Right lobe of liver (tissue), 6 donors: Measurements from ENCODE around the gene SCUBE1. TPM values are rescaled to one million over a fixed set of nuclear protein-coding genes. Genes with fewer than 3 reads are reported as not detected.

ENCODE experiments used
- ATAC-seq, 4 donors: fragments of 200-7000 bp; cut with Tn5 transposase; one replicate each; pipeline ENCODE4 v1.9.1; 2020; ENCODE audit warnings: mild to moderate bottlenecking in 4 of 4, moderate library complexity in 4 of 4
- DNase-seq, 3 donors: peaks; one replicate each; pipeline ENCODE4 v3.0.0-alpha.2; 2020
- H3K27ac ChIP-seq, 3 donors: fragments of 200-600 bp; one replicate each; pipeline ENCODE4 v1.8.0; 2022
- H3K27me3 ChIP-seq, 2 donors: fragments of 200-600 bp; one replicate each; pipeline ENCODE4 v1.8.0; 2022
- H3K36me3 ChIP-seq, 4 donors: fragments of 200-600 bp; sonication (generic) in 1 of 4; one replicate each; pipeline versions ENCODE4 v1.5.1 to v1.8.0; 2017 to 2022; ENCODE audit warnings: control low read depth in 1 of 4
- H3K4me1 ChIP-seq, 4 donors: fragments of 200-600 bp; sonication (generic) in 1 of 4; one replicate each; pipeline versions ENCODE4 v1.5.1 to v1.8.0; 2017 to 2022; ENCODE audit warnings: control low read depth in 1 of 4
- H3K4me3 ChIP-seq, 3 donors: fragments of 200-600 bp; one replicate each; pipeline ENCODE4 v1.8.0; 2022
- H3K9me3 ChIP-seq, 4 donors: fragments of 200-600 bp; sonication (generic) in 1 of 4; one replicate each; pipeline versions ENCODE4 v1.5.1 to v1.8.0; 2017 to 2022; ENCODE audit warnings: control low read depth in 1 of 4
- POLR2A ChIP-seq: fragments of 450-650 bp; IDR thresholded peaks from one replicate; pipeline ENCODE4 v1.6.1; 2017; ENCODE audit warnings: antibody characterized with exemption, mild to moderate bottlenecking
- WGBS: methylation state at CpG from one replicate; pipeline ENCODE4 v1.1.6; 2018; ENCODE audit warnings: low coverage, low lambda C conversion rate; ENCODE audit not compliant: insufficient coverage; ENCODE audit errors: missing lambda C conversion rate; 5-methylcytosine and 5-hydroxymethylcytosine counted together
- intact Hi-C, 2 donors: fragments of 100-400 bp; cut with DNase I; formaldehyde crosslinking; loops; one replicate each; pipeline versions ENCODE4 v1.11.2 to v1.14.1; 2022
- total RNA-seq, 6 experiments: library from RNA; depleted of rRNA in 2 of 6; stranded (reverse); fragments of >200 nt in 2 of 6; fragmentation: NEBNext Ultra II Directional in 3 of 6; extraction: Animal tissue kit (Norgen Biotek cat#: 25700) in 3 of 6; gene quantifications; one replicate each; pipeline versions ENCODE4 v1.1.0 to v1.2.4, GENCODE V29; 2016 to 2023
- TF ChIP-seq, protein P1 (sequence below), 4 donors: fragments of 200-600 bp in 3 of 4; fragments of 450-650 bp in 1 of 4; IDR thresholded peaks; one replicate each; pipeline versions ENCODE4 v1.5.1 to v1.8.0; 2016 to 2022; ENCODE audit warnings: antibody characterized with exemption in 4 of 4, mild to moderate bottlenecking in 2 of 4
- donor health status: DM: no; HTN: yes; CAD: no.
- donor health status: DM: no; HTN: no; CAD: no.
- donor health status: DM: no; HTN: no; CAD: no.
- donor health status: DM: no; HTN: yes; CAD: no.
- donor health status: DM: no; HTN: yes; CAD: no.

SCUBE1 gene
- total RNA-seq, 6 experiments from 2014 or later = 0.73 to 11.7 (median 2.7) TPM

DNA sequence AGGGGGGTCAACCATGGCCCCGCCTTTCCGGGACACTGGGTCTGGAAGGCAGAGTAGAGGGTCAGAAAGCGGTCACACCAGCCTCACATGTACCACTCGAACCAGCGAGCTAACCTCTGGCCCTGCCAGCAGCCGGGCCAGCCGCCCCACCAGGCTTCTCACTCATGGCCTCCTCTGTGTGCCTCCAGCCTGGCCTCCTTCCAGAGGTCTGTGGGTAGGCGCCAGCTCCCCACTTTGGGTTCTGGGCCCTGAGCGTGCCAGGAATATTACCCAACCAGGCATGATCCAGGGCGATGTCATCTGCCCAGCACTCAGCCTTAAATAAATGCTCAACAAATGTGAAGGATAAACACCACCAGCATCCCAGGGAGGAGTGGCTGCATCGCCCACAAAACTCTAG lies 5.8 kb downstream of the SCUBE1 start:
- H3K4me1 ChIP-seq = no peaks in the 10 kb centered on the region
- intact Hi-C loops = no loop called here
- TF ChIP-seq POLR2A = no peak
- TF ChIP-seq, protein P1, sequence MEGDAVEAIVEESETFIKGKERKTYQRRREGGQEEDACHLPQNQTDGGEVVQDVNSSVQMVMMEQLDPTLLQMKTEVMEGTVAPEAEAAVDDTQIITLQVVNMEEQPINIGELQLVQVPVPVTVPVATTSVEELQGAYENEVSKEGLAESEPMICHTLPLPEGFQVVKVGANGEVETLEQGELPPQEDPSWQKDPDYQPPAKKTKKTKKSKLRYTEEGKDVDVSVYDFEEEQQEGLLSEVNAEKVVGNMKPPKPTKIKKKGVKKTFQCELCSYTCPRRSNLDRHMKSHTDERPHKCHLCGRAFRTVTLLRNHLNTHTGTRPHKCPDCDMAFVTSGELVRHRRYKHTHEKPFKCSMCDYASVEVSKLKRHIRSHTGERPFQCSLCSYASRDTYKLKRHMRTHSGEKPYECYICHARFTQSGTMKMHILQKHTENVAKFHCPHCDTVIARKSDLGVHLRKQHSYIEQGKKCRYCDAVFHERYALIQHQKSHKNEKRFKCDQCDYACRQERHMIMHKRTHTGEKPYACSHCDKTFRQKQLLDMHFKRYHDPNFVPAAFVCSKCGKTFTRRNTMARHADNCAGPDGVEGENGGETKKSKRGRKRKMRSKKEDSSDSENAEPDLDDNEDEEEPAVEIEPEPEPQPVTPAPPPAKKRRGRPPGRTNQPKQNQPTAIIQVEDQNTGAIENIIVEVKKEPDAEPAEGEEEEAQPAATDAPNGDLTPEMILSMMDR (IDR thresholded peaks at IDR 0.05) = no peak
- ATAC-seq (peak; percentile 50 to 92 (median 71)), DNase-seq (peak in 2 of 3 donors; percentile 60 to 83)
- no peaks in the 10 kb centered on the region for H3K9me3 ChIP-seq
- no peak overlapping the region for H3K4me3 ChIP-seq
- 43% methylated on average over 4 of the region's 11 CpGs for WGBS
- no peaks in the 10 kb centered on the region for H3K36me3 ChIP-seq
- no peak overlapping the region for H3K27ac ChIP-seq
- no peaks in the 10 kb centered on the region for H3K27me3 ChIP-seq

DNA sequence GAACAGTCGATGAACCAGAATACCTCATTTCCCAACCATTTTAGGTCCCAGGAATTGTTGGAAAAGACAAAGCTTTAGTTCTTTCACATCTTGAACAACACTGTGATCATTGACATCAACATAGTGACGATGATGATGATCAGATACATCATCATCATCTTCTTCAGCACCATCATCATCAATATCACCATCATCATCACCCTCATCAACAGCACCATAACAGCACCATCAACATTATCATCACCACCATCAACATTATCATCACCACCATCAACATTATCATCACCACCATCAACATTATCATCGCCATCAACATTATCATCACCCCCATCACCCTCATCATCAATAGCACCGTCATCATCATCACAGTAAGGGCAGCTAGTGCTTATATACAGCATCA lies 8.8 kb downstream of the SCUBE1 start:
- Histone ChIP-seq H3K4me1 (no peaks in the 10 kb centered on the region), H3K9me3 (no peaks in the 10 kb centered on the region), H3K27me3 (no peaks in the 10 kb centered on the region), H3K27ac (no peak overlapping the region), H3K36me3 (no peaks in the 10 kb centered on the region), H3K4me3 (no peak overlapping the region)
- no peak for ATAC-seq
- no peak for DNase-seq
- intact Hi-C loops = no loop called here
- TF ChIP-seq, protein P1 (IDR thresholded peaks at IDR 0.05) = no peak
- TF ChIP-seq POLR2A = no peak
- 69% methylated on average over 4 of the region's 4 CpGs for WGBS

DNA sequence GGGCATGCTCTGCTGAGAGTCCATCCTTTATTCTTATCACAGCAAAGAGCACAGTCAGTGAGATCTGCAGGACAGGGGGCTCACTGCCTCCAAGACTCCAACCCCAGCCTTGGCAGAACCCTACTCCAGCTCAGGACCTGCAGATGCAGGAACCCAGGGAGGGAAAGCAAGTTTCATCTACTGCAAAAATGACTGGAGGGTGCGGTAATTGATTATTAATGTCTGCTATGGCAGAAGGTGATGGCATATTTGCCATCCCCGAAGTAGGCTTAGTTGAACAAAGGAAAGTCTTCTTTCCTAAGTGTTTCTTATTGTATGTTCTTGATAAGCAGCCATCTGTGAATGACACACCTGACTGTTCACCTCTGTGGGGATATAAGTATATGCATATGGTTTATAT lies 9.2 kb downstream of the SCUBE1 start:
- no peak overlapping the region for H3K27ac ChIP-seq
- 67% methylated on average over 2 of the region's 2 CpGs for WGBS
- DNase-seq (no peak), ATAC-seq (no peak)
- no peaks in the 10 kb centered on the region for H3K4me1 ChIP-seq
- no peak overlapping the region for H3K4me3 ChIP-seq
- H3K27me3 ChIP-seq = no peaks in the 10 kb centered on the region
- no peak for TF ChIP-seq POLR2A
- TF ChIP-seq, protein P1 (IDR thresholded peaks at IDR 0.05) = no peak
- intact Hi-C loops = no loop called here
- H3K36me3 ChIP-seq = no peaks in the 10 kb centered on the region
- H3K9me3 ChIP-seq = no peaks in the 10 kb centered on the region

DNA sequence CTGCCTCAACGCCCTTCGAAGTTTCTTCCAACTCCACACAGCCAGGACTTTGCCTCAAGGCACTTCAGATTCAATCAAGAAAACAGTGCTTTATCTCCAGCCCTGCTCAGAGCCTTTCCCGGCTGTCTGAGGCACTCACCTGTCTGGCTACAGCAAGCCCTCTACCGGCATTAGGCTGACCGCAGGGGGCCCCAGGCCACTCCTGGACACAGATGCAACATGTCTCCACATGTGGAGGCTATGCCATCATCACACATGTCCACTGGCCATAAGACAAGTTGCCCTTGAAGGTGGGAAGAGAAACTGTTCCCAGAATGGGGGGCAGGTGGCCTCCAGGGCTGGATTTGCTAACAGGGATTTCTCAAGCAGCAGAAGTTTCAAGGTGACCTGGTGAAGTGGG lies 10.0 kb downstream of the SCUBE1 start:
- no CpG with 5 or more reads among the region's 5 CpGs for WGBS
- ATAC-seq (no peak), DNase-seq (no peak)
- no peaks in the 10 kb centered on the region for H3K4me1 ChIP-seq
- intact Hi-C loops = no loop called here
- H3K36me3 ChIP-seq = no peaks in the 10 kb centered on the region
- no peak overlapping the region for H3K4me3 ChIP-seq
- TF ChIP-seq POLR2A = no peak
- TF ChIP-seq, protein P1 (IDR thresholded peaks at IDR 0.05) = no peak
- H3K27ac ChIP-seq = no peak overlapping the region
- no peaks in the 10 kb centered on the region for H3K27me3 ChIP-seq
- no peaks in the 10 kb centered on the region for H3K9me3 ChIP-seq

DNA sequence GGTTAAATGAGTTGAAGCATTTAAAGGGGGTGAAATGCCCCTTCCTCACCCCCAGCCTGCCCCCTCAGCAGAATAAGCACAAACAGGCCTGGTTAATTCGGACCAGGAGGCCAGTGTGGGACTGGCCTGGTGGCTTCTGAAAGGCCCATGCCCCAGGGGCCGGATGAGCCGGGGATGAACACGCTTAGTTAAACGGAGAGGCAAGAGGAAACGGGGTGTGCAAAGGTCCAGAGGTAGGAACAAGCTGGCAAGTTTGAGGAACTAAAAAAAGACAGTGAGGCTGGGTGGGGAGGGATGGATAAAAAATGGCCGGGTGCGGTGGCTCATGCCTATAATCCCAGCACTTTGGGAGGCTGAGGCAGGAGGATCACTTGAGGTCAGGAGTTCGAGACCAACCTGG lies 11.5 kb downstream of the SCUBE1 start:
- H3K9me3 ChIP-seq = no peaks in the 10 kb centered on the region
- H3K27me3 ChIP-seq = no peaks in the 10 kb centered on the region
- DNase-seq = no peak
- H3K4me1 ChIP-seq = no peaks in the 10 kb centered on the region
- no peak overlapping the region for H3K4me3 ChIP-seq
- no peak overlapping the region for H3K27ac ChIP-seq
- 84% methylated on average over 9 of the region's 9 CpGs for WGBS
- TF ChIP-seq, protein P1 (IDR thresholded peaks at IDR 0.05) = no peak
- no peak for TF ChIP-seq POLR2A
- ATAC-seq = no peak
- intact Hi-C loops = no loop called here
- H3K36me3 ChIP-seq = no peaks in the 10 kb centered on the region
